Neural crest cell (in vitro differentiated cells): ENCODE results near the gene MAL. TPM values are rescaled to one million over a fixed set of nuclear protein-coding genes. Genes with fewer than 3 reads are reported as not detected.

ENCODE experiments used
- DNase-seq: peaks from one replicate; pipeline ENCODE4 v3.0.0; 2021; ENCODE audit warnings: low read depth, mixed read lengths, low spot score
- H3K27ac Mint-ChIP-seq: one replicate; pipeline ENCODE4 v1.8.0; 2021; ENCODE audit warnings: mild to moderate bottlenecking, mixed read lengths; ENCODE audit not compliant: unreplicated experiment
- H3K27me3 Mint-ChIP-seq: 2 replicates; pipeline ENCODE4 v1.8.0; 2021; ENCODE audit warnings: low read depth, mild to moderate bottlenecking, mixed read lengths
- H3K36me3 Mint-ChIP-seq: 2 replicates; pipeline ENCODE4 v1.8.0; 2021; ENCODE audit warnings: low read depth, mild to moderate bottlenecking, mixed read lengths
- H3K4me1 Mint-ChIP-seq: 2 replicates; pipeline ENCODE4 v1.8.0; 2021; ENCODE audit warnings: mixed read lengths
- H3K4me3 Mint-ChIP-seq: one replicate; pipeline ENCODE4 v1.8.0; 2021; ENCODE audit warnings: mild to moderate bottlenecking, mixed read lengths
- H3K9me3 Mint-ChIP-seq: 2 replicates; pipeline ENCODE4 v1.8.0; 2021; ENCODE audit warnings: mixed read lengths
- CTCF ChIP-seq: fragments of 200-600 bp; sonication (generic); conservative IDR thresholded peaks from 2 replicates; pipeline ENCODE4 v1.5.0; 2021; ENCODE audit warnings: antibody characterized with exemption, mild to moderate bottlenecking
- total RNA-seq: library from RNA; stranded (reverse); gene quantifications from 2 replicates; pipeline ENCODE4 v1.2.1, GENCODE V29; 2021

The MAL gene
- total RNA-seq, 1 donor from 2014 or later = 0.65 TPM

- TF ChIP-seq CTCF = no peak
- peaks cover 32% of the 10 kb centered on the region for H3K27me3 Mint-ChIP-seq
- no peak overlapping the region for H3K4me3 Mint-ChIP-seq
- no peaks in the 10 kb centered on the region for H3K9me3 Mint-ChIP-seq
- peaks cover 8% of the 10 kb centered on the region for H3K4me1 Mint-ChIP-seq
- no peaks in the 10 kb centered on the region for H3K36me3 Mint-ChIP-seq
- no peak for DNase-seq
- no peak overlapping the region for H3K27ac Mint-ChIP-seq
These were observed 38.2 kb upstream of the MAL start for GRCh38 chr2:94987074-94988020.

- H3K27me3 Mint-ChIP-seq = peaks cover 16% of the 10 kb centered on the region
- no peak overlapping the region for H3K4me3 Mint-ChIP-seq
- no peak for TF ChIP-seq CTCF
These were observed 34.6 kb upstream of the MAL start for GRCh38 chr2:94990956-94991355.

GRCh38 chr2:94992360-94992759 is 33.1 kb upstream of the MAL start:
- H3K27ac Mint-ChIP-seq = no peak overlapping the region
- H3K9me3 Mint-ChIP-seq = no peaks in the 10 kb centered on the region
- no peaks in the 10 kb centered on the region for H3K36me3 Mint-ChIP-seq
- H3K4me1 Mint-ChIP-seq = peaks cover 24% of the 10 kb centered on the region
- peaks cover 21% of the 10 kb centered on the region for H3K27me3 Mint-ChIP-seq
- no peak overlapping the region for H3K4me3 Mint-ChIP-seq
- TF ChIP-seq CTCF = no peak
- DNase-seq = no peak

More at GRCh38 chr2:94990956-94991355, 34.6 kb upstream of the MAL start:
- DNase-seq = no peak
- H3K36me3 Mint-ChIP-seq = no peaks in the 10 kb centered on the region
- H3K27ac Mint-ChIP-seq = no peak overlapping the region
- H3K4me1 Mint-ChIP-seq = peaks cover 10% of the 10 kb centered on the region
- no peaks in the 10 kb centered on the region for H3K9me3 Mint-ChIP-seq

- TF ChIP-seq CTCF = no peak
These were observed 32.1 kb upstream of the MAL start for GRCh38 chr2:94993176-94994062.

GRCh38 chr2:94994063-94994913 is 31.2 kb upstream of the MAL start:
- TF ChIP-seq CTCF = no peak
- Mint-ChIP-seq H3K36me3 (no peaks in the 10 kb centered on the region), H3K4me1 (peaks cover 19% of the 10 kb centered on the region), H3K27ac (peak overlapping the region; percentile 60), H3K9me3 (no peaks in the 10 kb centered on the region), H3K4me3 (no peak overlapping the region), H3K27me3 (peaks cover 14% of the 10 kb centered on the region)
- DNase-seq = no peak

More at GRCh38 chr2:94993176-94994062, 32.1 kb upstream of the MAL start:
- no peak for DNase-seq
- no peak overlapping the region for H3K4me3 Mint-ChIP-seq
- H3K27ac Mint-ChIP-seq = no peak overlapping the region
- no peaks in the 10 kb centered on the region for H3K36me3 Mint-ChIP-seq
- peaks cover 20% of the 10 kb centered on the region for H3K27me3 Mint-ChIP-seq
- no peaks in the 10 kb centered on the region for H3K9me3 Mint-ChIP-seq
- peaks cover 25% of the 10 kb centered on the region for H3K4me1 Mint-ChIP-seq
